SJCRH30 (cell line): ENCODE measurements around the gene MXD4. TPM values are rescaled to one million over a fixed set of nuclear protein-coding genes. Genes with fewer than 3 reads are reported as not detected.

Experiments used
- DNase-seq, 2 experiments: peaks; one replicate each; pipeline ENCODE4 v3.0.0-alpha.2; 2015 to 2020
- H3K27ac ChIP-seq: fragments of 250-450 bp; sonication (Bioruptor Pico); 2 replicates; pipeline ENCODE4 v1.5.1; 2020; ENCODE audit warnings: mild to moderate bottlenecking, moderate library complexity
- H3K27me3 ChIP-seq: fragments of 250-450 bp; sonication (Bioruptor Pico); 2 replicates; pipeline ENCODE4 v1.5.1; 2020; ENCODE audit warnings: mild to moderate bottlenecking, moderate library complexity
- H3K36me3 ChIP-seq: fragments of 250-450 bp; sonication (Bioruptor Pico); 2 replicates; pipeline ENCODE4 v1.5.1; 2020; ENCODE audit warnings: mild to moderate bottlenecking, moderate library complexity
- H3K4me1 ChIP-seq: fragments of 250-450 bp; sonication (Bioruptor Pico); 2 replicates; pipeline ENCODE4 v1.5.1; 2020; ENCODE audit warnings: mild to moderate bottlenecking, moderate library complexity
- H3K4me3 ChIP-seq: fragments of 250-450 bp; sonication (Bioruptor Pico); 2 replicates; pipeline ENCODE4 v1.5.1; 2020; ENCODE audit warnings: mild to moderate bottlenecking, moderate library complexity
- H3K9me3 ChIP-seq: fragments of 250-450 bp; sonication (Bioruptor Pico); replicated peaks from 2 replicates; pipeline ENCODE4 v1.5.1; 2020; ENCODE audit warnings: mild to moderate bottlenecking, moderate library complexity
- total RNA-seq: library from RNA; depleted of rRNA; stranded (reverse); fragments of >200 nt; shearing (Covaris generic); gene quantifications from 2 replicates; pipeline ENCODE4 v1.2.3, GENCODE V29; 2014

MXD4 gene
- total RNA-seq, 1 experiment from 2014 or later, result 7.1 TPM

DNA sequence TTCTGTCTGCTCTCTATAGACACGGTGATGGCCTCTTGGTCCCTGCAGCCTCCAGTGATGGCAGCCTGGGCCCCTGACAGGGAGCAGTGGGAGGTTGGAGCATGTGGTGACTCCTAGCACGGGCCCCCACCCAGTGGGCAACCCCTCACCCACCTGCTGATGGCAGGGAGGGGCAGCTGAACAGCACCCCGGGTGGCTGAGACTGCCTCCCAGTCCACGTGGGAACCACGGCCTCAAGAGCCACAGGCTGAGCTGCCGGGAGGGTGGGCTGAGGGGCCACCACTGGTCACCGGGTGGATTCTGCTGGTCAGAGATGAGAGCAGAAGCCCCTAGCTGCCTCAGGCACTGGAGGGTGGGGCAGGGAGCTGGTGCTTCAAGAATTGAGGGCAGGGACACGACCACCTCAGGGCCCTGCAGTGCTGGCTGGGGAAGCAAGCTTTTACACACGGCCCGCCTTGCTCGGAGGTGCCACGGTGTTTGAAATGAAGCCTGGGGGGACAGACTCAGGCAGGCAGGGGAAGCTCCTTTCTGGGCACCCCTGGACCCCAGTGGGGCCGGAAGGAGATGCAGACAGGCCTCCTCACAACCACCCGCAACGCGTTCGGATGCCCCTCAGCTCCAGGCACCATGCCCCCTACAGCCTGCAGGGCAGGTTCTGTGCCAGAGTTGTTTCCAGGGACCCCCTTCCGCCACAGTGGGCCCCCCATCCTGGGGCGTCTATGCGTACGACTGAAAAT lies 13.7 kb downstream of the MXD4 start:
- H3K27ac ChIP-seq, result no peak overlapping the region
- H3K4me3 ChIP-seq, result no peak overlapping the region
- no peaks in the 10 kb centered on the region for H3K4me1 ChIP-seq
- no peaks in the 10 kb centered on the region for H3K36me3 ChIP-seq
- peak in 1 of 2 experiments; percentile 0 for DNase-seq
- H3K9me3 ChIP-seq, result no peaks in the 10 kb centered on the region
- no peaks in the 10 kb centered on the region for H3K27me3 ChIP-seq

DNA sequence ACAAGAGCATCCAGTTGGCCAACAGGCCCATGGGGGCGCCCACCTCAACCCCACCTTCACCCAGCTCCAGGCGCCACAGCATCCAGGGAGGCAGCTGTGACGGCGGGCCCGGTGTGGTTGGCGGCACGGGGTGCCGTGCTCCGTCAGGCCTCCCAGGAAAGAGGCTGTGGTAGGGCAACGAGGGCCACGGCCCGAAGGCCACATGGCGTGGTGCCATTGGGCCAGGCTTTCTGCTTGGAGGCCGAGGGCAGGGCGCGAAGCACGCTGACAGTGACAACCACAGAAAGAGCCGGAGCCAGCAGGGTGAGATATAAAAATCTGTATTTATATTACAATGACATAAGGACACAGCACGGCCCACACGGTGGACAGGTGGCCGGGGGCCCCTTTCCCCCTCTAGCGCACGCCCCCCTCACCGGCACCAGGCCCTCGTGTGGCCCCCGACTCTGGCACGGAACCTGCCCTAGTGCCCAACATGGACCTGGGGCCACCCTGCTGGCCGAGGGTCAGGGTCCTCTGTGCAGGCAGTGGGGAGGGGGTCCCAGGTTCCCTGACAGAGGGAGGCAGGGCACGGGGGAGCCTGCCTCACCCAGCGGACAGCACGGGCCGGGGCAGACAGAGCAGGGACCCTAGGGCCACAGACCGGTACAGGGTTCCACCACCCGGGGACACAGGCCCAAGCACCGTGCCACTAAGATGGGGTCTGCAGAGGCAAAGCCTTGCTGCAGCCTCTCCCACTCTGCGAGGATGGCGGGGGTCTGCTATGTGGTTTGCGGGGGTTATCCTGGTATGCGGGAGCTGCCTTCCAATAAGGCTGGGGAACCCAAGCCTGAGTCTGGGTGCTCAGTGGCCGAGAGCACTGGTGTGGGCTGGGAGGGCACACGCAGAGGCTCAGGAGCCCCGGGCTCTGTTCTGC lies 14.5 kb downstream of the MXD4 start:
- H3K27me3 ChIP-seq, result no peaks in the 10 kb centered on the region
- H3K9me3 ChIP-seq, result no peaks in the 10 kb centered on the region
- no peak overlapping the region for H3K4me3 ChIP-seq
- DNase-seq, result peak; percentile 1 to 3
- no peaks in the 10 kb centered on the region for H3K36me3 ChIP-seq
- H3K27ac ChIP-seq, result no peak overlapping the region
- no peaks in the 10 kb centered on the region for H3K4me1 ChIP-seq

DNA sequence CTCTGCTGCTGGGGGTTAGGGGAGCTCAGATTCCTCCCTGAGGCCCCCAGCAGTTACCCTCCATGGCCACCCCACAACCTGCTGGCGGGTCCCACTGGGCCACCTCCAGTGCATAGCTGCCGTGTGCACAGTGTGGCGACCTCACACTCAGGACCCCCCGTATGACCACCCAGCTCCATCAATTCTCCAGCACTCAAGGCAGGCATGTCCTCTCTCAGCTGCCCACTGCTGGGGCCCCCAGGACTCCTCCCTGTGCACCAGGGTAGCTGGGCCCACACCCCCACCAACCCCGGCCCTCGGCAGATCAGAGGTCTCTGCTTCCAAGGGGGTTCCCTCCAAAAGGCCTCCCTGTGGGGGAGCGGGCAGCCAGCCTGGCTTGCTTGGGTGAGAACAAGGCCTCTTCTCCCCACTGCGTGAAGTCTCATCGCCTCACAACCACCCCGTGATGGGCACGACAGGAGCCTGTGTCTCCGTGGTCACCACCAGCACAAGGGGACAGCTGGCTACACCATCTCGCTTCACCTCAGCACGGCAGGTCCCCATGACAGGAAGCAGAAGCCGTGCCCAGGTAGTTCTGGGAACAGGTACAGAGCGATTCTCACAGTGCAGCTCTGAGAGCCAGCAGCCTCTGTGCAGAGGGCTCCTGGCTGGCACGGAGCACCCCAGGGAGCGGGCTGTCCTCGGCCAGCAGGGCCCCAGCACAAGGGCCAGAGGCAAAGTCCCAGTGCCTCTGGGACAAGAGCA lies 15.4 kb downstream of the MXD4 start:
- DNase-seq, result no peak
- Histone ChIP-seq H3K4me1 (no peaks in the 10 kb centered on the region), H3K4me3 (no peak overlapping the region), H3K27me3 (no peaks in the 10 kb centered on the region), H3K36me3 (no peaks in the 10 kb centered on the region), H3K9me3 (no peaks in the 10 kb centered on the region), H3K27ac (no peak overlapping the region)

DNA sequence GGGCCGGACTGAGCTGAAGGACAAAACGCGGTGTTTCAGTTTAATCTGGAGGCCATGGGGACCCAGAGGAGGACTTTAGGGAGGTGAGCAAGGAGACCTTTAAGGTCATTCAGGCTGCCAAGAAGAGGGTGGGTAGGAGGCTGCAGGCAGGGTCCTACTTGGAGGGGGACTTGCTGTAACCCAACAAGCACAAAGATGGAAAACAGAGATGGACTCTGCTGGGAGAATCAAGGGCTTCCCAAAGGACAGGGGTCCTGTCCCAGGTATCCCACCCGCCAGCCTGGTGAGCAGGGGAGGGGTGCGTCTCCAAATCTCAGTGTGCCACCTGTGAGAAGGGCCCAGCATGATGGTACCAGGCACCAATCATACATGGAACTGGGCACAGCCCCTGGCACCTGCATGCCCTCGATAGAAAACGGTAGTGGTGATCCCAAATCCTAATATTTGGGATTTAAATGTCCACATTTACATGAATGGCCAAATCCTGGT lies 16.1 kb downstream of the MXD4 start:
- Histone ChIP-seq H3K27me3 (no peaks in the 10 kb centered on the region), H3K9me3 (no peaks in the 10 kb centered on the region), H3K4me3 (no peak overlapping the region), H3K4me1 (no peaks in the 10 kb centered on the region), H3K27ac (no peak overlapping the region), H3K36me3 (no peaks in the 10 kb centered on the region)
- no peak for DNase-seq

DNA sequence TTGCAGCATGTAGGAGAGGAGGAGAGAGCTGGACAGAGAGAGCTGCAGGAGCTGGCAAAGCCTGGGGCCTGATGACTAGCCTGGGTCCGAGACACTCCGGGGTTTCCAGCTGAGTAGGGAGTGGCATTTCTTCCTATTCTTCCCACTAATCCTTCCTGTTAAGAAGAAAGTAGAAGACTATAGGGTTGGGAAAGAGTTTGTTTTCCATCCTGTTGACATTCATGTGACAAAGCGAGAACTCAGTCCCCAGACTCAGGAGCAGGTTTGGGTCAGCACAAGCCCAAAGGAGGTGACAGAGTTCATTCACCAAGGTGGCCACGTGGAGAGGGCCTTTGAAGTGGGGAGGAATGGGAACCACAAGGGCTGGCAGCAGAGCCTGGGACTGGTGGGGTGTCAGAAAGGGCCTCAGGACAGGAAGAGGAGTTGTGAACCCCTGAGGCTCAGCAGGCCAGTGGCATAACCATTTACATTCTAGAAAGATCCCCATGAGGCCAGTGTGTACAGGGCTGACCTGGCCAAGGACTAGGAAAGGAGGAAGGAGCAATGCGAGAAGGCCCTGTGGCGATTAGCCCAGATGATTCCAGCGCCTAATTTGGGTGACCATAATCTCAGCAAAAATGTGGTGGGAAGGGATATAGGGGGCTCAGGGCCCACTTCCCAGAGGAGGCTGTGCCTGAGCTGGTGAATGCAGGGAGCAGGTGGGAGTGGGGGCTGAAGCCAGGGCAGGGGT lies 16.7 kb downstream of the MXD4 start:
- no peak overlapping the region for H3K27ac ChIP-seq
- H3K9me3 ChIP-seq, result no peaks in the 10 kb centered on the region
- no peaks in the 10 kb centered on the region for H3K4me1 ChIP-seq
- no peaks in the 10 kb centered on the region for H3K36me3 ChIP-seq
- no peak for DNase-seq
- H3K27me3 ChIP-seq, result no peaks in the 10 kb centered on the region
- H3K4me3 ChIP-seq, result no peak overlapping the region

DNA sequence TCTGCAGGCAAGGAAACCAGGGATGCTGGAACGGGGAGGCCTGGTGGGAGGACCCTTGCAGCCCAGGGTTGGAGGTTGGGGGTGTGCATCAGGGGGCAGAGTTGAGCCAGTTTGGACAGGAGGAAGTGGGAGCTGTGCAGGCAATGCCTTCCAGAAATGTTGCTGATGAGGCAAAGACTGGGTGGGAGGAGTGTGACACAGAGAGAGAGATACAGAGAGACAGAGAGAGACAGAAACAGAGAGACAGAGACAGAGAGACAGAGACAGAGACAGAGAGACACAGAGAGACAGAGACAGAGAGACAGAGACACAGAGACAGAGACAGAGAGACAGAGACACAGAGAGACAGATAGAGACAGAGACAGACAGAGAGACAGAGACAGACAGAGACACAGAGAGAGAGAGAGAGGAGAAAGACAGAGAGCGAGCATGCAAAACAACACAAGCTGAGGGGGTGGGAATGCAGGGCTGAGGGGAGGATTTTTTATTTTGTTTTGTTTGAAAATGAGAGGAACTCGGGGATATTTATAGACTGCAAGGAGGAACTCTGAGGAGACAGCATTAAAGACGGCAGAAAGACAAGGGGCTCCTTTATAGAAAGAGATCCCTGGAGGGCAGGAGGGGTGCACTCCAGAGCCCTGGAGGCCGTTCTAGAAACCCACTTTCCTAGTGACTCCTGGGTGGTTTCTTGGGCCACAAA lies 18.1 kb downstream of the MXD4 start:
- Histone ChIP-seq H3K27me3 (no peaks in the 10 kb centered on the region), H3K27ac (no peak overlapping the region), H3K36me3 (peaks cover 8% of the 10 kb centered on the region), H3K4me3 (no peak overlapping the region), H3K9me3 (no peaks in the 10 kb centered on the region), H3K4me1 (peaks cover 8% of the 10 kb centered on the region; the same call in 1 of the 2 replicates)
- DNase-seq, result peak; percentile 49 to 70

DNA sequence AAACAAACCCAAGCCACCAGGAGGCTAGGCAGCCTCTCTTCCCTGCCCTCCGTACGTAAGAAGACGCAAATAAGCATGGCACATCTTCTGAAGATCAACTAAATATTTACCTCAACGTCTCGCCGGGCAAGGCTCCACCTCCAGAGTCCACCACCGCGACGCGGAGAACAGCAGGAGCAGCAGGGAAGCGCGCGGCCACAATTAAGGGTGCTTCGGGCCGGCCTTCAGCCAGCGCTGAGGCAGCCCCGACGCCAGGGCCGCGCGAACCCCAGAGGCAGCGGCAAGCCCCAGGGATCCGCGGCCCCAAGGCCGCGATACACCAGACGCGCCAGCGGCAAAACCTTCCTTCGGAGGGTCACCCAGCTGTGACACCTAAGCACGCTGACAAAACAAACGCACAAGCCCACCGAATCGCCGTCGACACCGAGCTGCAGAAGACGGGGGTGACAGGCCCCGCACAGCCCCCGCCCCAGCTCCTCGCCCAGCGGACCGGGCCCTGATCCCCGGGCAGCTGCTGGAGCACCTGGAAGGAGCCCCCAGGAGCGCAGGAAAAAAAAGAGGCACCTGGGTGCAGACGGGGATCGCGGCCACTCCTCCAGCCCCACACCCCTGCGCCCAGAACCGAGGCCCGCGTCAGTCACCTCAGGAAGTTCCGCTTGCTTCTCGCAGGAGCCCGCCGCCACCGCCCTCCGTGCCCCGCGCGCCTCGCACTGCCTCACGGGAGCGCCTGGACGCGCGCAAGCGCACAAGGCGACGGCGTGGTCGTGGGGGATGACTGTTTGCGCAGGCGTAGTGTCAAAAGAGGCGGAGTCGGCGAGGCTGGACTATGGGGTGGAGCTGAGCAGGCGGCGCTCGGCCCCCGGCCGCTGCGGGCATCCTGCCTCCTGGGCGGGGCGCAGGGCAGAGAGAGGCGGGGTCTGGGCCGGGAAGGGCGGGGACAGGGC lies 20.2 kb downstream of the MXD4 start, which contains the start of the genes HAUS3 and POLN:
HAUS3 (minus strand) TSS at position 712 of the 944 bp plus-strand sequence. CDS start 1,175 bp downstream, outside the sequence.
POLN (minus strand) TSS at position 712 of the 944 bp plus-strand sequence. CDS start 12,890 bp downstream, outside the sequence.
- no peaks in the 10 kb centered on the region for H3K27me3 ChIP-seq
- peak; percentile 98 to 99 for DNase-seq
- H3K27ac ChIP-seq, result no peak within 1 kb of the TSS; the same call in 1 of the 2 replicates
- H3K36me3 ChIP-seq, result peaks cover 12% of the 10 kb centered on the region
- H3K4me3 ChIP-seq, result peak within 1 kb of the TSS; percentile 81
- peaks cover 12% of the 10 kb centered on the region; the same call in 1 of the 2 replicates for H3K4me1 ChIP-seq
- no peaks in the 10 kb centered on the region for H3K9me3 ChIP-seq

DNA sequence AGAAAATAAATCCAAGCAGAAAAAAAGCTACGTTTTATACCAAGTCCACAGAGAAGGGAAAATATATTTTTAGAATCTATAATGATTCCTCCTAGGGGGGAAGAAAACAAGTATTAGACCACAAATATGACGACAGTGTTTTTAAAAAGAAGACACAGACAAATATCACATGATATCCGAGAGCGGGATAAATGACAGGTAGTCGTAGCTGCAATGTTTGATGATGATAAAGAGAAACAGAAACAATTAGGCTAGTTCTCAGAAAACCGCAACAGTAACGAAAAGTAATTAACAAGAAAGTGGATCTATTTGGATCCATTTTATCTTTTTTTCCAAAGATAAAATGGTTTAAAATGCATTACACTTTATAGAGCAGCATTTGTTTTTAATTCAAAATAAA lies 20.9 kb downstream of the MXD4 start:
- Histone ChIP-seq H3K4me1 (peaks cover 12% of the 10 kb centered on the region; the same call in 1 of the 2 replicates), H3K36me3 (peaks cover 16% of the 10 kb centered on the region), H3K27ac (no peak overlapping the region; the same call in 1 of the 2 replicates), H3K4me3 (peak overlapping the region; percentile 81), H3K9me3 (no peaks in the 10 kb centered on the region), H3K27me3 (no peaks in the 10 kb centered on the region)
- DNase-seq, result no peak

DNA sequence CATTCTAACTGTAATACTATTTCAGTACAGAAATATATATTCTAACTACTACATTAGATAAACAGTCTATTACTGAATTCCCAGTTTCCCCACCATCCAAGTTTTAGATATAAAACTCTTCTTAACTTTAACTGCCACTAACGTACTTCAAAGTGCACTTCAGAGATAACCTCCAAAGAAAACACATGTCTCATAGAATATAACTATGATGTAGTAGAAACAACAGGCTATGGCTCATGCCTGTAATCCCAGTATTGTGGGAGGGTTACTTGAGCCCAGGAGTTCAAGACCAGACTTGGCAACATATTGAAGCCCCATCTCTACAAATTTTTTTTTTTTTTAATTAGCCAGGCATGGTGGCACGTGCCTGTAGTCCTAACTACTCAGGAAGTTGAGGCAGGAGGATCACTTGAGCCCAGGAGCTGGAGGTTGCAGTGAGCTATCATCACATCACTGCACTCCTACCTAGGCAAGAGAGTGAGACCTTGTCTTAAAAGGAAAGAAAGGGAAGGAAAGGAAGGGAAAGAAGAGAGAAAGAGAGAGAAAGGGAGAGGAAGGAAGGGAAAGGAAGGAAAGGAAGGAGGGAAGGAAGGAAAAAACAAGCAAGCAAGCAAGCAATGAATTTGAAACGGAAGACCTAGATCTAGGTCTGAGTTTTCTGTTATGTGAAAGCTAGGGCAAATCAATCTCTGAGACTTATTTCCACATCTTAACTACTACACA lies 24.8 kb downstream of the MXD4 start:
- no peak for DNase-seq
- H3K4me3 ChIP-seq, result no peak overlapping the region
- no peaks in the 10 kb centered on the region for H3K9me3 ChIP-seq
- H3K36me3 ChIP-seq, result peaks cover 30% of the 10 kb centered on the region
- H3K27ac ChIP-seq, result no peak overlapping the region
- no peaks in the 10 kb centered on the region for H3K27me3 ChIP-seq
- H3K4me1 ChIP-seq, result peaks cover 12% of the 10 kb centered on the region; the same call in 1 of the 2 replicates

DNA sequence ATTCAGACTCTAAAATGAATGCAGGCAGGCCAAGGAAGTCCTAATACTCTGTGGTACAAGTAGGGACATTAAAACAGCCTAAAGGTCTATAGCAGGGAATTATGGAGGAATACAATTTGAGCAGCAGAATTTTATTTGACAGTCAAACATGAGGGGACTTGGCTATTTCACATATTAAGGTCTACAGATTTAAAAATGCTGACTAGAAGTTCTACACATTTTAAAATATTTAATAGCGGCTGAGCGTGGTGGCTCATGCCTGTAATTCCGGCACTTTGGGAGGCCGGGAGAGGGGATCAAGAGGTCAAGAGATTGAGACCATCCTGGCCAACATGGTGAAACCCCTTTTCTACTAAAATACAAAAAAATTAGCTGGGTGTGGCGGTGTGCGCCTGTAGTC lies 30.8 kb downstream of the MXD4 start:
- H3K27me3 ChIP-seq, result no peaks in the 10 kb centered on the region
- H3K4me1 ChIP-seq, result no peaks in the 10 kb centered on the region
- DNase-seq, result no peak
- no peak overlapping the region for H3K27ac ChIP-seq
- H3K9me3 ChIP-seq, result no peaks in the 10 kb centered on the region
- H3K4me3 ChIP-seq, result no peak overlapping the region
- peaks cover 18% of the 10 kb centered on the region for H3K36me3 ChIP-seq

DNA sequence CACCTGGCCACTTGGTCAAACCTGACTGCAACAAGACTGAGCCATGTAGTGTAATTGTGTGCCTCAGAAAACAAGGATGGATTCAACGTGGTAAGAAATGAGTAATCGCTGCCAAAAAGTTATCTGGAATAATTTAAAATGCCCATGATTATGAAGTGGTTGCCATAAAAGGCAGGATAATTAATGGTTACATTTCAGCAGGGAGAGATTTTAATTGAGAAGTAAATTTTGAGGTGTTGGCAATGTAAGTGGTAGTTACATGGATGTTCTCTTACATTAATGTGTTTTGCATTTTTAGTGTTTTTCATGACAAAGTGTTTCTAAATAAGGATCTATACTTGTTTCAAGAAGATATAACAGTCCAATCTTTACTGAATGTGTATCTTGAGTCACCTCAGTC lies 35.6 kb downstream of the MXD4 start:
- Histone ChIP-seq H3K27me3 (no peaks in the 10 kb centered on the region), H3K4me3 (no peak overlapping the region), H3K4me1 (no peaks in the 10 kb centered on the region), H3K9me3 (no peaks in the 10 kb centered on the region), H3K36me3 (peaks cover 4% of the 10 kb centered on the region), H3K27ac (no peak overlapping the region)
- no peak for DNase-seq

DNA sequence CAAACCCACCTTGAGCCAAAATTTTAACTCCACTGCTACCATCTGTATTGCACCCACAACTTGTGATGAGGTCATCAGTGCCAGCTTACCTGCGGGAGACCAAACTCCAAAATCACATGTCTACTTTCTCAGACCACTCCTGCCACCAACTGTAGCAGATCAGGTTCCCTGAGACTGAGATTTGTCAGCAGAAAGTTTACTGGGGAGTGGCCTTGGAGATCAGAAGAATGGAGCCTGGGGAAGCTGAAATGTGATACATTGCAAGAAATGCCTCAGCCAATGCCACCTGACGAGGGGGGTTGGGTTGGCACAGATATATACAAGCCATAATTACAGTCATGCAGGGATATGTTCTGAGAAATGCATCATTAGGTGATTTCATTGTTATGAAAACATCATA lies 39.1 kb downstream of the MXD4 start:
- Histone ChIP-seq H3K9me3 (no peaks in the 10 kb centered on the region), H3K4me1 (no peaks in the 10 kb centered on the region), H3K27me3 (no peaks in the 10 kb centered on the region), H3K27ac (no peak overlapping the region), H3K4me3 (no peak overlapping the region), H3K36me3 (no peaks in the 10 kb centered on the region)
- no peak for DNase-seq
